HEK293 (cell line): ENCODE data around the gene SUSD2.

Experiments used
- CTCF ChIP-seq: fragments of 450-650 bp; formaldehyde crosslinking; IDR thresholded peaks from 2 replicates; pipeline ENCODE4 v1.5.1; 2016; ENCODE audit warnings: missing biosample characterization, missing genetic modification characterization
- SP2 ChIP-seq: fragments of 450-650 bp; formaldehyde crosslinking; IDR thresholded peaks from 2 replicates; pipeline ENCODE4 v1.5.1; 2016; ENCODE audit warnings: missing biosample characterization, missing genetic modification characterization
- ZBTB7A ChIP-seq: fragments of 450-650 bp; formaldehyde crosslinking; IDR thresholded peaks from 2 replicates; pipeline ENCODE4 v1.5.1; 2016; ENCODE audit warnings: low read depth, missing biosample characterization, missing genetic modification characterization

- TF ChIP-seq ZBTB7A (tag by site-specific recombination): no peak
- no peak for TF ChIP-seq CTCF (tag by site-specific recombination)
- TF ChIP-seq SP2 (tag by site-specific recombination): no peak
Observed at GRCh38 chr22:24186892-24187670, 5.8 kb downstream of the SUSD2 start.
